LNCaP clone FGC (cell line): ENCODE measurements around the gene MPHOSPH9.

Experiments used
- DNase-seq: peaks from one replicate; pipeline ENCODE4 v3.0.0-alpha.2; 2011; ENCODE audit warnings: low read depth
- H3K4me3 ChIP-seq: 2 replicates; pipeline ENCODE4 v1.5.1; 2011; ENCODE audit warnings: mild to moderate bottlenecking, low read depth, low read length, control low read depth
- TF ChIP-seq, protein P1 (sequence below): IDR thresholded peaks from 2 replicates; pipeline ENCODE4 v1.5.1; 2012; ENCODE audit warnings: mild to moderate bottlenecking; ENCODE audit not compliant: control insufficient read depth, insufficient read depth; ENCODE audit errors: extremely low read depth

The MPHOSPH9 gene

DNA sequence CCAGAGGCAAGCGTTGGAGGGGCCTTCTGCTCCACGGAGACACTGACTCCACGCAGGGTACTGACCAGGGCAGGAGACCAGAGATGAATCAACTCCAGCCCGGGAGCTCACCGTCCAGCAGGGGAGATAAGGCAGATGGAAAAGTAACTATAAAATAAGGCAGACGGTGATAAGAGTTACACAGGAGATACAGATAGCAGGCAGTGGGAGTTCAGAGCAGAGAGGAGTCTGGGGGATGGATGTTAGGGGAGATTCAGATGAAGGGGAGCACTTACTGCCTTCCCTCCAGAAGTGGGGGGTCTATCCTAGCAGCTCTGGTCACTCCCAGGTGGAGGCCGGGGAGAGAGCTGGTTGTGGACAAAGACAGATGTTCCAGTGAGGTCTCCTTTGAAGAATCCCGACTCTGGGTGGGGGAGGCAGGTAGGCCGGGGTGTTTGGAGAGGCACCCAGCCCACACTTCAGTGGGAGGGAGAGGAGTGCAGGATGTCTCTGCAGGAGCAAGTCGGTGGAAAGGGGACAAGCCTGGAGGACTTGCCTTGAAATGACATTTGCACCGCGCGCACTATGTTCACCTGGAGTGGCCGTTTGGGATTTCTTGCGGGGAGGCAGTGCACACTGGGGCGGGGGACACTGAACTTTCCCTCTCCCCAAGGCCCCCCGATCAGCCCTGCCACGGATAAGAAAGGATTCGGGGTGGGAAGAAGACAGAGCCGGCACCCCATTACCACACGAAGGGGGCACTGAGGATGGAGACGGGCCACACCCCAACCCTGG, 83.3 kb downstream of the MPHOSPH9 start:
- H3K4me3 ChIP-seq, result peak overlapping the region; percentile 59
- TF ChIP-seq, protein P1, sequence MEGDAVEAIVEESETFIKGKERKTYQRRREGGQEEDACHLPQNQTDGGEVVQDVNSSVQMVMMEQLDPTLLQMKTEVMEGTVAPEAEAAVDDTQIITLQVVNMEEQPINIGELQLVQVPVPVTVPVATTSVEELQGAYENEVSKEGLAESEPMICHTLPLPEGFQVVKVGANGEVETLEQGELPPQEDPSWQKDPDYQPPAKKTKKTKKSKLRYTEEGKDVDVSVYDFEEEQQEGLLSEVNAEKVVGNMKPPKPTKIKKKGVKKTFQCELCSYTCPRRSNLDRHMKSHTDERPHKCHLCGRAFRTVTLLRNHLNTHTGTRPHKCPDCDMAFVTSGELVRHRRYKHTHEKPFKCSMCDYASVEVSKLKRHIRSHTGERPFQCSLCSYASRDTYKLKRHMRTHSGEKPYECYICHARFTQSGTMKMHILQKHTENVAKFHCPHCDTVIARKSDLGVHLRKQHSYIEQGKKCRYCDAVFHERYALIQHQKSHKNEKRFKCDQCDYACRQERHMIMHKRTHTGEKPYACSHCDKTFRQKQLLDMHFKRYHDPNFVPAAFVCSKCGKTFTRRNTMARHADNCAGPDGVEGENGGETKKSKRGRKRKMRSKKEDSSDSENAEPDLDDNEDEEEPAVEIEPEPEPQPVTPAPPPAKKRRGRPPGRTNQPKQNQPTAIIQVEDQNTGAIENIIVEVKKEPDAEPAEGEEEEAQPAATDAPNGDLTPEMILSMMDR, result no peak
- DNase-seq, result no peak

DNA sequence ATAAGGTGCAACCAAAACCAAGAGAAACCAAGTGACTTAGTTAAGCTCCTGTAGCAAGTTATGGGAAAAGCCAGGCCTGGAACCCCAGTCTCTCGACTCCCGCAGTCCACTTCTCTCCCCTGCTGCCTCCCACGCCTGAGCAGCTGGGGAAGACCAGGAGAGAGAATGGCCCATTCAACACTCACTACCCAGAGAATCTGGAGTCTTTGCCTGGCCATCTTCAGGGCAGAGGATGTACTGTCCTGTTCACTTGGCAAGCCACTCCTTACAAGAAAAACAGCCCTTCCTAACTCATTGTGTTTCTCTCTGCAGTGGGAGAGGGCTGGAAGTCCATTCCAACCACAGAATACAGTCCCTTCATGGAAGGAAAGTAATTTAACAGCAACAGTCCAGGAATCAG, 83.9 kb downstream of the MPHOSPH9 start:
- DNase-seq, result no peak
- no peak overlapping the region for H3K4me3 ChIP-seq
- TF ChIP-seq, protein P1, result no peak

DNA sequence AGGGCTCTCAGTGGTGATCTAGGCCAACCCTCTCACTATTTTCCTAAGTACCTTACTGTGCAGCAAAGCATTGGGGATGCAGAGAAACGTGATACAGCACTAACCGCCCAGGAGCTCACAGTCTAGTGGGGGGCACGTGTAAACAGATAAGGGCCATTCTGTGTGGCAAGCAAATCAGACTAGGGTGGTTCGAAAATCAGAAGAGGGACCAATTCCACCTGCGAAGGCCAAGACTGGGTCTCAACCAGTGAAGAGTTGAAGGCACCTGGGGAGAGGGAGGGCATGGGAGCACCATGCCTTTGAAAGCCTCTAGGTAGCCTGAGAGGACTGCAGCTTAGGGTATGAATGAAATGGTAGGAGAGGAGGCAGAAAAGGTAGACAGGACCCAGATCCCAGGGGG, 84.3 kb downstream of the MPHOSPH9 start:
- no peak for DNase-seq
- TF ChIP-seq, protein P1, result no peak
- no peak overlapping the region for H3K4me3 ChIP-seq

DNA sequence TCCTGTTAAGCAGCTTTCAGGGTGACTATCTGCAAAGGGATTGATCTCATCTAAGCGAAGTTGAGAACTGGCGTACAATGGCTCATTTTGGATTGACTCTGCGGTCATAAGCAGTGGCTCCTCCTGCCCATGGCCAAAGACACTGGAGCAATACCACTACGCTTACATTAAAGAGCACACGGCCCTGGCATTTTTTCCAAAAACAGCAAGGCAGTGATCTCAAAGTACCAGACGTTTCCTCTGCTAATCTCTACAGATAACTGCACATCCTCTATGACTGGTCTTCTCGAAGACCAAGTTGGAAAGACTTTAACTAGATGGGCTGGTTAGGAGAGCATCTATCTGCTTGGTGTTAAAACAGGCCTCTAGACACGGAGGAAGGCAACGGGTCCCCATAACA, 84.7 kb downstream of the MPHOSPH9 start:
- DNase-seq, result no peak

DNA sequence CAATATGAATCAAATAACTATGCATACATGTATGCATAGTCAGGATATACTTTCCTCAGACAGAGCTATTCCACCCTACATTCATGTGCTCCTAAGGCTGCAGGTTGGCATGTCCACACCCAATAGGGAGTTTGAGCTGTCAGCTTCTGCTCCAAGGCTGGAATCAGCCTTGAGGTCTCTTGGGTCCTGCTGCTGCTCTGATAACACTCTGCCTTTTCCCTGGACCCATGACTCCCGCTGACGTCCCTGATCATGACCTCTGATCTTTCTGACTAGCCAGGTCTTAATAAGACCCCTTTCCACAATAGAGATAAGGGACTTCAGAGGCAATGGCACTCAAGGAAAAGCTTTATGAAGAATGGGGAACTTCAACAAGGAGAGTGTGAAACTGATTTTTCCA, 87.7 kb downstream of the MPHOSPH9 start:
- H3K4me3 ChIP-seq, result no peak overlapping the region
- no peak for DNase-seq
- TF ChIP-seq, protein P1, result no peak

More for the DNA sequence above, 84.7 kb downstream of the MPHOSPH9 start:
- H3K4me3 ChIP-seq, result no peak overlapping the region
- TF ChIP-seq, protein P1, result no peak

DNA sequence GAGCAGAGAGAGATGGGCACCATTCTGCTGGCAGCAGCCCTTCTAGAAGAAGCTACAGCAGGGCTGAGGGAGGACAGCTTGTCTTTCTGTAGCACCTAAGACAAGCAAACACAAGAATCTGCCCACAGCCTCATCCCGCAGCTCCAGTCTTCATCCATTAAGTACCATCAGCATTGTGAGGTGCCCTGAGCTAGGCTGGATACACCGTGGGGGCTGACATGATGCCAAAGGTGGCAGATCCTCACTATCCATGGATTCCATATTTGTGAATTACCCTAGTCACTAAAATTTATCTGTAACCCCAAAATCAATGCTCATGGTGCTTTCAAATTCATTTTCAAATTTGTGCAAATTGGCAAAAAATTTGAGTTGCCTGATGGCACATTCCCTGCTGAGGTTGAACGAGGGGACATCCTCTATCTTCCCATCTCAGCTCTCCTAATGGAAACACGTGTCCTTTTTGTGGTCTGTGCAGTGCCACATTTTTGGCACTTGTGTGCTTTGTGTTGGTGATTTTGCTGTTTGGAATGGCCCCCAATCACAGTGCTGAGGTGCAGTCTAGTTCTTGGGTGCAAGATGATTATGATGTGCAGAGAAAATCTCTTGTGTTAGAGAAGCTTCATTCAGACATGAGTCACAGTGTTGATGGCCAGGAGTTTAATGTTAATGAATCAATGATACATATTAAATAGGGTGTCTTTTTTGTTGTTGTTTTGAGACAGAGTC, 89.0 kb downstream of the MPHOSPH9 start:
- TF ChIP-seq, protein P1, result no peak
- no peak overlapping the region for H3K4me3 ChIP-seq
- no peak for DNase-seq
